Activated naive CD4-positive, alpha-beta T cell treated with Interleukin-2 at 50 U/mL for 16 hours (primary cell): Measurements from ENCODE around the gene ABCG2.

Experiments
- DNase-seq: peaks from one replicate; pipeline ENCODE4 v3.0.0-alpha.2; 2020

ABCG2 gene

GRCh38 chr4:88158489-88159228 is at the start of gene ABCG2:
Gene ABCG2, minus strand, starts transcription at chr4:88158639. Its CDS starts 18,644 bp downstream, at chr4:88139995.
- DNase-seq: peak; percentile 55

GRCh38 chr4:88208156-88208555 is 49.7 kb upstream of the ABCG2 start:
- DNase-seq: no peak

- DNase-seq: no peak
These were observed 48.7 kb upstream of the ABCG2 start for GRCh38 chr4:88207171-88207570.

GRCh38 chr4:88204882-88205281 is 46.4 kb upstream of the ABCG2 start:
- DNase-seq: no peak

DNA sequence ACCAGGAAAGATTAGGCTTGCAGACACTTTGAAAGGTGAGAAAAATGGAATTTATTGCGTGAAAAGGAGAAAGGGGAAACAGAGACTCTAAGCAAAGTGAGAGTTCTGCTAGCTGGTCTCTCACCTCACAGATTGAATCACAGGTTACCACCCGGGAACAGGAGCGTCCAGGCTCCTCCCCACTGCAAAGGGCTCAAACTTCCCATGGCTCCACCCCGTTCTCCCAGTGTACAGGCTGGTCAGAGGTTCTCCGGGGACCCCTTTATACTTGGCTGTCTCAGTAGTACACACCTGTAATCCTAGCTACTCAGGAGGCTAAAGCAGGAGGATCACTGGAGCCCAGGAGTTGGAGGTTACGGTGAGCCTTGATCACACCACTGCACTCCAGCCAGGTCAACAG is 44.0 kb upstream of the ABCG2 start:
- no peak for DNase-seq

DNA sequence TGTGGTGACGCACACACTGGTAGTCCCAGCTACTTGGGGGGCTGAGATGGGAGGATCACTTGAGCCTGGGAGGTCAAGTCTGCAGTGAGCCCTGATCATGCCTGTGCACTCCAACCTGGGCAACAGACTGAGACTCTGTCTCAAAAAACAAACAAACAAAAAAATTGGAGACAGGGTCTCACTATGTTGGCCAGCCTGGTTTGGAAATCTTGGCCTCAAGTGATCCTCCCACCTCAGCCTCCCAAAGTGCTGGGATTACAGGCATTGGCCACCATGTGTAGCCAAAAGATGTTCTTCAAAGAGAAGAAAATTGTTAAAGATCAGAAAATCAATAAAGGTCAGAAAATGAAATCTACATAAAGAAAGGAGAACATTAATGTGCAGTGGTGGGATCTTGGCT is 41.7 kb upstream of the ABCG2 start:
- DNase-seq: no peak

DNA sequence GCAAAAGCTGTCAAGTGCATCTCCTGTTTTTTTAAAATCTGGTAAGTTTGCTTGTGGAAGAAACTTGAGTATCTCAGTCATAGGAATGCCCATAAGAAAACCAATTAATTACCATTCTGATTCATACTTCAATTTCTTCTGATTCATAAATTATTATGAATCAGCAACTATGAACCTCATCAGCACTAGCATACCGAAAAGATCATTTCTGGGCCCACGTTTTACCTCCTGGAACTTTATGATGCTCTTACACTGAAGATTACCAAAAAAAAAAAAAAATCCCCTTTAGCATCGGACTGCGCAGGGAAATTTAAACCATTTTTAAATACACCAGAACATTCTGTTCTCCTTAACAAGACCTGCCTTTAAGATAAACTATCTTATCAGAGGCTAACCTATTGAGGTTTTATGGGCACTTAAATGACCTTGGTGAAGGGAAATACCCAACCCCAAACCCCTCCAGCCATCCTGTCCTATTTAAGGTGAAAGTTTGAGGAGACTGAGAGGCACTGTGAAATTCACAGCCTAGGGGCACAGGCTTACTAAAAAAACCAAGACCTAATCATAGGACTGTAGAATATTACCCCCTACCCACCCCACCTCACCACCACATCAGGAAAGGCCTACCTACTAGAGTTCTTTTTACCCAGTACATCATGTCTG is 38.2 kb upstream of the ABCG2 start:
- DNase-seq: no peak

GRCh38 chr4:88196013-88196365 is 37.5 kb upstream of the ABCG2 start:
- DNase-seq: no peak

DNA sequence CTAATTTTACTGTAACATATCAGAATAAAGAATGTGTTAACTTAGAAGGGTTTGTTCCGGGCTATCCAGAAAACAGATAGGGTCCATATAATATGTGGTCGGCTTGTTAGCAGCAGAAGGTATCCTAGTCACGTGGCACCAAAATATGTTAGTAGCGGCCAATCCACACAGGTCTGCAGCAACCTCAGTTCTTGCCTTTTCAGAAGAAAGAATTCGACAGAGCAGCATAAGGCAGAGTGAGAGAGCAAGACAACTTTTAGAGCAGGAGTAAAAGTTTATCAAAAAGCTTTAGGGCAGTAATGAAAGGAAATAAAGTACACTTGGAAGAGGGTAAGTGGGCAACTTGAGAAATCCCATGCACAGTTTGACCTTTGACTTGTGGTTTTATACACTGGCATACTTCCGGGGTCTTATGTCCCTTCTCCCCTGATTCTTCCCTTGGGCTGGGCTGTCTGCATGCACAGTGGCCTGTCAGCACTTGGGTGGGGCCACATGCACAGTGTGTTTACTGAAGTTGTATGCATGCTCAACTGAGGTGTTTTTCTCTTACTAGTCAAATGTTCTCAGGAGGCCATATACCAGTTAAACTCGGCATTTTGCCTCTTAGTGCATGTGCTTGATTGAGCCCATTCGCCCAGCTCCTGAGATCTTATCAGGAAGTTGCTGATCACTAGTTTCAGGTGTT is 37.0 kb upstream of the ABCG2 start:
- DNase-seq: no peak

- DNase-seq: no peak
These were observed 33.0 kb upstream of the ABCG2 start for GRCh38 chr4:88191404-88191803.

DNA sequence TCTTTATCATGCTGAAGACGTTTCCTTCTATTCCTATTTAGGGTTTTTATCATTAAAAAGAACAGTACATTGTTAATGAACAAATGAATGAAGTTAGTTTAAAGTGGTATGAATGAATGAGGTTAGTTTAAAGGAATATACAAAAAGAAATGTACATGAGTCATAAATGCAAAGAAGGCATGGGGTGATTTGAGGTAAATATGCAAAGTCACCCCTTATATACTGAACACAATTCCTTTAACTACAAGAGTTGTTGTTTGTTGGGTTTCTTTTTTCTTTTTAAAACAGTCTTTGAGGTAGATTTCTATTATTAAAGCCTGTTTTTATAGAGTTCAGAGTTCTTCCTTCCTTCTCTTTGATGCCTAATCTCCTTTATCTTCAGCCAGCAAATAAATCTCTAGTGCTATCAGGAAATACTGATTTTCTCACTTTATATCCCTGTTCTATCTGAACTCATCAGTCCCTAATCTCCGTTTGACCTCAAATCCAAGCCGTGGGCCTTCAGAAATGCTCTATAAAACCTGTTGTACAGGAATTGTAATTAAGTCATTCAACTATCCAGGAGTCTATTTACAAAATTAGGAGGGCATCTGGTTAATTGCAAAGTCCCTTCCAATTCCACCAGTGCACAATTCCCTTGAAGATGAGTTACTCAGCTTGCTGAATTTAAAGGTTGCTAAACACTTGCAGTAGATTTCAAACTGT is 31.6 kb upstream of the ABCG2 start:
- DNase-seq: no peak

DNA sequence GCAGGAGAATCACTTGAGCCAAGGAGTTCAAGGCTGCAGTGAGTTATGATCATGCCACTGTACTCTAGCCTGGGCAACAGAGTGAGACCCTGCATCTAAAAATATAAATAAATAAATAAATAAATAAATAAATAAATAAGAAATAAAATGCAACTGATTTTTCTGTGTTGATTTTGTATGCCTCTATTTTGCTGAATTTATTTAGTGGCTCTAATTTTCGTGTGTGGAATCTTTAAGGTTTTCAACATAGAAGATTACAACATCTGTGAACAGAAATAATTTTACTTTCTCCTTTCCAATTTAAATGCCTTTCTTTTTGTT is 30.9 kb upstream of the ABCG2 start:
- DNase-seq: no peak

DNA sequence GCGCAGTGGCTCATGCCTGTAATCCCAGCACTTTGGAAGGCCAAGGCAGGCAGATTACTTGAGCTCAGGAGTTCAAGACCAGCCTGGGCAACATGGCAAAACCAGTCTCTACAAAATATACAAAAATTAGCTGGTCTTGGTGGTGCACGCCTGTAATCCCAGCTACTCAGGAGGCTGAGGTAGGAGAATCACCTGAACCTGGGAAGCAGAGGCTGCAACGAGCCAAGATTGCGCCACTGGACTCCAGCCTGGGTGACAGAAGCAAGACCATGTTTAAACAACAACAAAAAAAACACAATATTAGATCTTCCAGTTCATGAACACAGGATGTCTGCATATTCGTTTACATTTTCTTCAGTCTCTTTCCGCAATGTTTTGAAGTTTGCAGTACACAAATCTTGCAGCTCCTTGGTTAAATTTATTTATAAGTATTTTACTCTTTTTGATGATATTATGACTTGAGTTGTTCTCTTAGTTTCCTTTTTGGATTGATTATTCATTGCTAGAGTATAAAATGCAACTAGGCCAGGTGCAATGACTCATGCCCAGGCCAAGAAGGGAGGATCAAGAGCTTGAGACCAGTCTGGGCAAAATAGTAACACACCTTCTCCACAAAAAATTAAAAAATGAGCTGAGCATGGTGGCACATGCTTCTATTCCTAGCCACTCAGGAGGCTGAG is 30.4 kb upstream of the ABCG2 start:
- DNase-seq: no peak

DNA sequence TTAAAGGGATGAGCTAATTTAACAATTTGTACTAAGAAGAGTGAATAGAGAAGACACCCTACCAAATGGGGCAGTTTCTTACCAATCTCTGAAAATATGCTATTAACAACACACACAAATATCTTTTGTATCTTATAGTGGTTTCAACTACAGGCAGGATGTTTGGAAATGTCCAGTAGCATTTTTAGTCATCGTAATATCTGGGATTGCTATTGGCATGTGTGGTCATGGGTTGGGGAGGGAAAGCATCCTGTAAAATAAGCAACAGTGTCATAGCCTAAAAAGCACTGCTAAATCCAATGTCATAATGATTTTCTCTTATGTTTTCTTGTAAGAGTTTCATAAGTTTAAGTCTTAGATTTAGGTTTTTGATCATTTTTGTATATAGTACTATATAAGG is 29.3 kb upstream of the ABCG2 start:
- no peak for DNase-seq

DNA sequence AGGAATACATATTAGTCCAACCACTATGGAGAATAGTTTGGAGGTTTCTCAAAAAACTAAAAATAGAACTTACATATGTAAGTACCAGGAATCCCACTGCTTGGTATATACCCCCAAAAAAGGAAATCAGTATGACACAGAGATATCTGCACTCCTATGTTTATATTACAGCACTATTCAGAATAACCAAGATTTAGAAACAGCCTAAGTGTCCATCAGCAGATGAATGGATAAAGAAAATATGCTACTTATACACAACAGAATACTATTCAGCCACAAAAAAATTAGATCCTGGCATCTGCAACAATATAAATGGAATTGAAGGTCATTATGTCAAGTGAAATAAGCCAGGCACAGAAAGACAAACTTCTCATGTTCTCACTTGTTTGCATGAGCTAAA is 27.5 kb upstream of the ABCG2 start:
- no peak for DNase-seq

DNA sequence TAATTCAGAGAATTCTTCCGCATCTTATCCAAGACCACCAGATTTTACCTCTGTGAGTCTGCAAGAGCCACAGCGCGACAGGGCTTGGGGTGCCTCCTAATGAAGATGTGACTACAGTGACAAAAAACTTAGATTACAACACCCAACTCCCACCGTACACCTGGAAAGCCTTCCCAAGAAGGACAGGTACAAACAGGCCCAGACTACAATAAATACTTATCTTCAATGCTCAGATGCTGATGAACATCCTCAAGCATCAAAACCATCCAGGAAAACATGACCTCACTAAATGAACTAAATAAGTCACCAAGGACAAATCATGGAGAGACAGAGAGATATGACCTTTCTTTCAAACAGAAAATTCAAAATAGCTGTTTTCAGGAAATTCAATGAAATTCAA is 20.8 kb upstream of the ABCG2 start:
- DNase-seq: no peak

GRCh38 chr4:88178626-88179231 is 20.3 kb upstream of the ABCG2 start:
- DNase-seq: no peak

DNA sequence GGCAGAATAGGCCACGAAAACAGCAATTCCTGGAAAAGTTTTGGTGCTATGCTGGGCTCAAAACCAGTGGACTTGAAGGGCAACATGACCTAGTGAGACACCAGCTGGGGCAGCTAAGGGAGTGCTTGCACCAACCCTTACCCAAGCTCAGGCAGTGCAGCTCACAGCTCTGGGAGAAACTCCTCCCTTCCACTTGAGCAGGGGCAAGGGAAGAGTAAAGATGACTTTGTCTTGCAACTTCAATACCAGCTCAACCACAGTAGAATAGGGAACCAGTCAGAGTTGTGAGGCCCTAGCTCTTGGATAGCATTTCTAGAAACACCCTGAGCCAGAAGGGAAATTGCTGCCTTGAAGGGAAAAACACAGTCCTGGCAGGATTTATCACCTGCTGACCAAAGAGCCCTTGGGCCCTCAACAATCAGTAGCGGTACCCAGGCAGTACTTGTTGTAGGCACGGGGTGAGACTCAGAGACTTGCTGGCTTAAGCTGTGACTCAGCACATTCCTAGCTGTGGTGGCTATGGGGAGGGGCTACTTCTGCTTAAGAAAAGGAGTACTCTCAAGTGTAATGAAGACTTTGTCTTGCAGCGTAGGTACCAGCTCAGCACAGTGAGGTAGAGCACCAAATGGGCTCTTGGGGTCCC is 19.7 kb upstream of the ABCG2 start:
- no peak for DNase-seq

GRCh38 chr4:88172987-88173386 is 14.5 kb upstream of the ABCG2 start:
- DNase-seq: no peak

DNA sequence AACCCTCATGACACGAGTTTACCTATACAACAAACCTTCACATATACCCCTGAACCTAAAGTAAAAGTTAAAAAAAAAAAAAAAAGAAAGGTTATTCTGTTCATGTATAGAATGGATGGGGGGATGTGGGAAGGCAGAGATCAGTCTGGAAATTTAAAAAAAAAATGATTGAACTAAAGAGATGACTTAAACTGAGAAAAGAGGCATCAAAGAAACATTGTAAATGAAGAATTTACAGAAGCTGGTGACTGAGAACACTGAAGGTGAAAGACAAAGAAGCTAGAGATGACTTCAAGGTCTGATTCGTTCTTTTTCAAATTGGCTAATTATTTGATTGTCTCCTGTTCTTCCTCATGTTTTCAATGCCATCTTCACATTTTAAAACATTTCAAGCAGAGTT is 12.8 kb upstream of the ABCG2 start:
- DNase-seq: no peak

- no peak for DNase-seq
These were observed 10.9 kb upstream of the ABCG2 start for GRCh38 chr4:88169298-88169697.

GRCh38 chr4:88166608-88167007 is 8.2 kb upstream of the ABCG2 start:
- DNase-seq: no peak
